ENCODE results near the gene IL3RA. TPM values are rescaled to one million over a fixed set of nuclear protein-coding genes. Genes with fewer than 3 reads are reported as not detected.

IL3RA gene
- total RNA-seq, 4 donors from 2014 or later, result 5.2 to 38.3 (median 20.6) TPM

DNA sequence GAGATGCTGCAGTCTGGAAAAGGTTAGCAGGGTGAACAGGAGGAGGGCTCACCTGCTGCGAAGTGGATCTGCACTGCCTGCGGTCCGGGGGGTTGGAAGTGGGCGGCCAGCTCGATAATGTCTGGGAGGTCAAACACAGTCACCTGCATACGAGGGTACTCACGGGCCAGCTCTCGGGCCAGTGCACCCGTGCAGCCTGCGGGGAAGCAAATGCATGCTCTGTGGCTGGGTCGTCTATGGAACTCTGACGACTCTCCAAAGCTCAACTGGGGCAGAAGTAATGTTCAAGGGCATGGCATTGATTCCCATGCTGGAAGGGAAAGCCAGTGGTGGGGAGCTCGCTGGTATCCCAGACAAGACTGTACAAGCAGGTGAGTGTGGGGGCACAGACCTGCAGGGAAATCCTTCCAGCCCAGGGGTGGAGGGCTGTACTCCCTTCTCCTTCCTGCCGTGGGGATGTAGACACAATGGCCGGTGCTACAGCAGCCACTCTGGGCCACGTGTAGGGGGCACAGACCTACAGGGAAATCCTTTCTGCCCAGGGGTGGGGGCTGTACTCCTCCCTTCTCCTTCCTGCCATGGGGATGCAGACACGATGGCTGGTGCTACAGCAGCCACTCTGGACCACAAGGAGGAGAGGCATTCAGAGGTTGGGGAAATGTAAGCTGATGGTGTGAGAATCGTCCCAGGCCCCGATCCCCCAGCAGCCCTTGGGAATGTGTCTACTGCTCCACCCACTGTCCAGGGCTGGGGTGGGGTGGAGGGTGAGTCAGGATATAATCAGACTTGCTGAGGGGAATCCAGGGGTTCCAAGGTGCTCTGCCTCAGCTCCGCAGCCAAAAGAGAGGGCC lies 81.6 kb downstream of the IL3RA start:
- ATAC-seq (ENCODE audit: low FRiP score) (no peak), DNase-seq (ENCODE audit: low spot score) (no peak)
- no peak for TF ChIP-seq CTCF (IDR thresholded peaks at IDR 0.05)

DNA sequence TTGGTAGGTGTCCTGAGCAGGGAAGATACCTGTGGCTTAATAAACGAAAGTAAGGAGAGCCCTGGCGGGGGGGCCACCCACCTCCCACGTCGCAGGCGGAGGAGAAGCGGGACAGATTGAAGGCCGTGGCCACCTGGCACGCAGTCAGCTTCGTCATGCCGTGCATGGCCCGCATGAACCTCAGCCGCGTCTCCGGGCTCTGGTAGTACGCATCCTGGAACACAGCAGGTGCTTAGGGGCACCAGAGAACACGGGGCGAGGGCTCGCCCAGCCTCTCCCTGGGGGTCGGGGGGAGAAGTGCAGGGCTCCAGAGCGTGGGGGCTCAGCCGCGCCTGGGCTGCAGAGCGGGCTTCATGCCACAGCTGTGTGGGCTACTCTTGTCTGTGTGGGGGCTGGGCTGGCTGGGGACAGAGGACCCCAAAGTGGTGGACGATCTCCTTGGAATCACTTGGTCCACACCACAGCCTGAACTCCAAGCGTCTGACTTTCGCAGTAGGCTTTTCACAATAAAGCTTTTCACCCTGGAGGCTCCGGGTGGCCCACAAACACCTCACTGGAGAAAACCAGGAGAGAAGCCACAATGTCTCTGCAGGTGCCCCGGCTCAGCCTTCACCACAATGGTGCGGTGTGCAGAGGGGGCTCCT lies 82.4 kb downstream of the IL3RA start:
- DNase-seq (ENCODE audit: low spot score) (no peak), ATAC-seq (ENCODE audit: low FRiP score) (peak; percentile 21)
- no peak for TF ChIP-seq CTCF (IDR thresholded peaks at IDR 0.05)

- TF ChIP-seq CTCF (IDR thresholded peaks at IDR 0.05), result no peak
- DNase-seq (ENCODE audit: low spot score) (no peak), ATAC-seq (ENCODE audit: low FRiP score) (peak; percentile 14)
These were observed 83.2 kb downstream of the IL3RA start for GRCh38 chrX:1419545-1420355.

- TF ChIP-seq CTCF (IDR thresholded peaks at IDR 0.05), result no peak
- no peak for ATAC-seq (ENCODE audit: low FRiP score)
- no peak for DNase-seq (ENCODE audit: low spot score)
These were observed 83.8 kb downstream of the IL3RA start for GRCh38 chrX:1420371-1420770.

- TF ChIP-seq CTCF (IDR thresholded peaks at IDR 0.05), result no peak
- DNase-seq (ENCODE audit: low spot score) (no peak), ATAC-seq (ENCODE audit: low FRiP score) (no peak)
These were observed 85.0 kb downstream of the IL3RA start for GRCh38 chrX:1421433-1422134.

GRCh38 chrX:1422135-1422465 lies 85.5 kb downstream of the IL3RA start:
- no peak for TF ChIP-seq CTCF (IDR thresholded peaks at IDR 0.05)
- ATAC-seq (ENCODE audit: low FRiP score) (no peak), DNase-seq (ENCODE audit: low spot score) (no peak)
